GM21526 (cell line): ENCODE data around the gene SPRYD7.

Experiments
- ATAC-seq: cut with Tn5 transposase; IDR thresholded peaks from one replicate; pipeline ENCODE4 v1.9.1; 2021; ENCODE audit warnings: moderate library complexity; ENCODE audit not compliant: unreplicated experiment, low FRiP score

The SPRYD7 gene

GRCh38 chr13:49864509-49864908 is 71.6 kb downstream of the SPRYD7 start:
- ATAC-seq = no peak
